Mesenchymal stem cell (in vitro differentiated cells and primary cell): ENCODE results near the gene AKAP8L.

ENCODE experiments used
- DNase-seq: peaks from one replicate; pipeline ENCODE4 v3.0.0-alpha.2; 2013
- H2AFZ ChIP-seq: one replicate; pipeline ENCODE4 v1.6.1; 2013; ENCODE audit warnings: low read depth, mild to moderate bottlenecking, control low read depth, inconsistent platforms, low read length, moderate library complexity
- H2AK5ac ChIP-seq: 2 replicates; pipeline ENCODE4 v1.6.1; 2013; ENCODE audit warnings: low read length, moderate library complexity, mild to moderate bottlenecking, inconsistent platforms; ENCODE audit not compliant: severe bottlenecking
- H2BK120ac ChIP-seq: one replicate; pipeline ENCODE4 v1.6.1; 2013; ENCODE audit warnings: low read depth, mild to moderate bottlenecking, inconsistent platforms, low read length, moderate library complexity
- H2BK12ac ChIP-seq, 2 experiments: one replicate each; pipeline ENCODE4 v1.6.1; 2013; ENCODE audit warnings: inconsistent platforms in 2 of 2, low read length in 2 of 2, mild to moderate bottlenecking in 2 of 2, moderate library complexity in 2 of 2, control low read depth in 1 of 2
- H2BK15ac ChIP-seq: one replicate; pipeline ENCODE4 v1.6.1; 2013; ENCODE audit warnings: mild to moderate bottlenecking, low read depth, inconsistent platforms; ENCODE audit not compliant: poor library complexity, severe bottlenecking
- H2BK5ac ChIP-seq: 2 replicates; pipeline ENCODE4 v1.6.1; 2013; ENCODE audit warnings: low read depth, mild to moderate bottlenecking, low read length, control low read depth, inconsistent platforms; ENCODE audit not compliant: poor library complexity, severe bottlenecking
- H3K14ac ChIP-seq, 2 experiments: one replicate each; pipeline ENCODE4 v1.6.1; 2013; ENCODE audit warnings: inconsistent platforms in 2 of 2, low read length in 2 of 2, control low read depth in 1 of 2, mild to moderate bottlenecking in 1 of 2, moderate library complexity in 1 of 2
- H3K18ac ChIP-seq, 2 experiments: one replicate each; pipeline ENCODE4 v1.6.1; 2013; ENCODE audit warnings: inconsistent platforms in 2 of 2, low read length in 2 of 2, control low read depth in 1 of 2, low read depth in 1 of 2, mild to moderate bottlenecking in 1 of 2
- H3K23ac ChIP-seq, 2 experiments: one replicate each; pipeline ENCODE4 v1.6.1; 2013; ENCODE audit warnings: inconsistent platforms in 2 of 2, low read length in 2 of 2, mild to moderate bottlenecking in 2 of 2, moderate library complexity in 2 of 2, control low read depth in 1 of 2
- H3K27ac ChIP-seq: 2 replicates; pipeline ENCODE4 v1.5.1; 2013; ENCODE audit warnings: mild to moderate bottlenecking, moderate library complexity, low read length, control low read depth, inconsistent platforms; ENCODE audit not compliant: poor library complexity, severe bottlenecking
- H3K27me3 ChIP-seq, 2 experiments: 2 replicates each; pipeline versions ENCODE4 v1.6.1 to v1.7.0; 2013; ENCODE audit warnings: low read length in 2 of 2, mild to moderate bottlenecking in 2 of 2, moderate library complexity in 2 of 2, control low read depth in 1 of 2, inconsistent platforms in 1 of 2; ENCODE audit not compliant: control insufficient read depth in 1 of 2, insufficient read depth in 1 of 2
- H3K36me3 ChIP-seq, 2 experiments: 2 replicates each; pipeline versions ENCODE4 v1.6.1 to v1.7.0; 2013; ENCODE audit warnings: low read length in 2 of 2, control low read depth in 1 of 2, inconsistent platforms in 1 of 2, low read depth in 1 of 2, mild to moderate bottlenecking in 1 of 2; ENCODE audit not compliant: insufficient read depth in 2 of 2, control insufficient read depth in 1 of 2
- H3K4ac ChIP-seq, 2 experiments: one replicate each; pipeline ENCODE4 v1.6.1; 2013; ENCODE audit warnings: inconsistent platforms in 2 of 2, low read length in 2 of 2, mild to moderate bottlenecking in 2 of 2, moderate library complexity in 2 of 2, control low read depth in 1 of 2, low read depth in 1 of 2
- H3K4me1 ChIP-seq: 2 replicates; pipeline ENCODE4 v1.6.1; 2013; ENCODE audit warnings: low read depth, low read length, control low read depth; ENCODE audit not compliant: control insufficient read depth, insufficient read depth
- H3K4me2 ChIP-seq: 2 replicates; pipeline ENCODE4 v1.6.1; 2013; ENCODE audit warnings: low read length, mild to moderate bottlenecking, inconsistent platforms; ENCODE audit not compliant: poor library complexity, severe bottlenecking
- H3K4me3 ChIP-seq, 2 experiments: 2 replicates each; pipeline versions ENCODE4 v1.5.1 to v1.7.0; 2013; ENCODE audit warnings: low read length in 2 of 2, mild to moderate bottlenecking in 2 of 2, control low read depth in 1 of 2, low read depth in 1 of 2; ENCODE audit not compliant: insufficient read depth in 1 of 2
- H3K79me1 ChIP-seq: replicated peaks from 2 replicates; pipeline ENCODE4 v1.6.1; 2013; ENCODE audit warnings: mild to moderate bottlenecking, control low read depth, low read length, inconsistent platforms; ENCODE audit not compliant: poor library complexity, severe bottlenecking
- H3K9ac ChIP-seq: 2 replicates; pipeline ENCODE4 v1.7.0; 2013; ENCODE audit warnings: mild to moderate bottlenecking, low read length, moderate library complexity
- H3K9me3 ChIP-seq: 2 replicates; pipeline ENCODE4 v1.7.0; 2013; ENCODE audit warnings: mild to moderate bottlenecking, low read length; ENCODE audit not compliant: control insufficient read depth
- H4K8ac ChIP-seq: one replicate; pipeline ENCODE4 v1.6.1; 2013; ENCODE audit warnings: inconsistent platforms, mild to moderate bottlenecking, low read length, moderate library complexity
- H4K91ac ChIP-seq: one replicate; pipeline ENCODE4 v1.6.1; 2013; ENCODE audit warnings: mild to moderate bottlenecking, low read length, inconsistent platforms
- WGBS: methylation state at CpG from one replicate; pipeline ENCODE4 v1.1.7; 2013; ENCODE audit warnings: mixed read lengths; 5-methylcytosine and 5-hydroxymethylcytosine counted together

The AKAP8L gene

DNA sequence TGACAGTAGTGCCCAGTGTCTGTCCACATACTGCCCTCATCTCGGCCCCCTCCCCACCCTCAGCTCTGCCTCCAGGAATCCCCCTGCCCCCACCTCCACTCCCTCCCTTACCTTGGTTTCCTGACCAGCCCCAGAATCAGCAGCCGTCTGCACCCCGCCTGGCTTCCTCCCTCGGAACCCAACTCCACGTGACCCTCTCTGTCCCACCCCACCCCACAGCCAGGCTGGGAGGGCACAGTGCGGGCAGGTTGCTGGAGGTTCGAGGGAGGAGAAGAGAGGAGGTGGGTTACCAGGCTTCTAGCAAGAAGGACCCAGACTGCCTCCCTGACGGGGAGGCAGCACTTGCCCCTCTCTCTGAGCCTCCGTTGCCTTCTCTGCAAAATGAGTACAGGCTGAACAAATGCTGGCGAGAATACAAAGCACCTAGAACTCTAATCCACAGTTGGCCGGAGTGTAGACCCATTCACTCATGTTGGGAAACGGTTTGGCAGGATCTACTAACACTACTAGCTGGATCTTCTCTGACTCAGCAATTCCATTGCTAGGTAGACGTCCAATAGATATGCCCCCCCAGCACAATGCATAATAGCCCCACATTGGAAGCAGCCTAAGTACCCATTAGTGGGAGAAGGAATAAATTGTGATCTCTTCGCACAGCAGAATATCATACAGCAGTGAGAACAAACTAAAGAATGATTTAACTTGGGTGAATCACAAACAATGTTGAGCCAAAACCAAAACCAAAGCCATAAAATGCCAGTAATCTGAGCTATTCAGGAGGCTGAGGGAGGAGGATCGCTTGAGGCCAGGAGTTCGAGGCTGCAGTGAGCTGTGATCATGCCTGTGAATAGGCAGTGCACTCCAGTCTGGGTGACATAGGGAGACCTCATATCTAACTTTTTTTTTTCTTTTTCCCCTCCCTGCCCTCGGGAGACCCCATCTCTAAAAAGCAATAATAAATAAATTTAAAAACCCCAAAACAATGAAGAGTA is 45.9 kb upstream of the AKAP8L start, which contains the start of gene RASAL3:
TSS of gene RASAL3 (minus strand) at position 151 of the 992 bp plus-strand sequence. CDS start 186 bp downstream, outside the sequence.
- no peaks in the 10 kb centered on the region for H3K9me3 ChIP-seq
- H3K4ac ChIP-seq, result no peak within 1 kb of the TSS
- peak within 1 kb of the TSS; percentile 12 for H2BK15ac ChIP-seq
- peaks cover 3% of the 10 kb centered on the region for H3K4me1 ChIP-seq
- H3K27me3 ChIP-seq, result peaks cover 7 to 54% of the 10 kb centered on the region in 2 experiments
- no peak within 1 kb of the TSS for H3K4me3 ChIP-seq
- no peaks in the 10 kb centered on the region for H3K36me3 ChIP-seq
- no peak within 1 kb of the TSS for H3K9ac ChIP-seq
- H3K79me1 ChIP-seq, result no peaks in the 10 kb centered on the region
- 71% methylated on average over 15 of the region's 17 CpGs for WGBS
- no peak within 1 kb of the TSS for H2AFZ ChIP-seq
- no peak within 1 kb of the TSS for H3K14ac ChIP-seq
- H4K8ac ChIP-seq, result no peak within 1 kb of the TSS
- no peak within 1 kb of the TSS for H3K4me2 ChIP-seq
- no peak within 1 kb of the TSS for H2BK120ac ChIP-seq
- H4K91ac ChIP-seq, result peak within 1 kb of the TSS; percentile 30
- H2BK5ac ChIP-seq, result no peak within 1 kb of the TSS
- H2BK12ac ChIP-seq, result no peak within 1 kb of the TSS
- DNase-seq, result no peak
- no peak within 1 kb of the TSS for H2AK5ac ChIP-seq
- H3K27ac ChIP-seq, result no peak within 1 kb of the TSS
- H3K23ac ChIP-seq, result no peak within 1 kb of the TSS
- H3K18ac ChIP-seq, result no peak within 1 kb of the TSS

- Histone ChIP-seq H4K8ac (no peak overlapping the region), H2BK15ac (no peak overlapping the region), H3K9ac (no peak overlapping the region), H4K91ac (no peak overlapping the region), H3K14ac (no peak overlapping the region), H2AK5ac (no peak overlapping the region), H3K4ac (no peak overlapping the region), H3K23ac (no peak overlapping the region), H3K4me2 (no peak overlapping the region), H2BK5ac (no peak overlapping the region), H3K4me1 (no peaks in the 10 kb centered on the region), H3K36me3 (no peaks in the 10 kb centered on the region), H2BK120ac (no peak overlapping the region), H3K27ac (no peak overlapping the region), H3K18ac (no peak overlapping the region), H3K9me3 (no peaks in the 10 kb centered on the region), H2BK12ac (no peak overlapping the region), H2AFZ (no peak overlapping the region), H3K79me1 (no peaks in the 10 kb centered on the region), H3K27me3 (peaks cover 10 to 52% of the 10 kb centered on the region in 2 experiments), H3K4me3 (no peak overlapping the region)
- no peak for DNase-seq
- WGBS, result 75% methylated on average over 16 of the region's 25 CpGs
These were observed 45.1 kb upstream of the AKAP8L start for GRCh38 chr19:15463861-15464371.

- H2BK120ac ChIP-seq, result no peak overlapping the region
- H3K9me3 ChIP-seq, result no peaks in the 10 kb centered on the region
- no peak overlapping the region for H3K4me3 ChIP-seq
- H4K91ac ChIP-seq, result no peak overlapping the region
- no peak overlapping the region for H3K18ac ChIP-seq
- no peak overlapping the region for H4K8ac ChIP-seq
- H3K4me2 ChIP-seq, result no peak overlapping the region
- 81% methylated on average over 2 of the region's 2 CpGs for WGBS
- no peak overlapping the region for H3K23ac ChIP-seq
- no peak overlapping the region for H2AK5ac ChIP-seq
- no peak overlapping the region for H3K9ac ChIP-seq
- H3K27me3 ChIP-seq, result peaks cover 24 to 62% of the 10 kb centered on the region in 2 experiments
- no peak overlapping the region for H3K14ac ChIP-seq
- no peaks in the 10 kb centered on the region for H3K36me3 ChIP-seq
- no peak overlapping the region for H3K4ac ChIP-seq
- no peak for DNase-seq
- H3K79me1 ChIP-seq, result no peaks in the 10 kb centered on the region
- peaks cover 8% of the 10 kb centered on the region for H3K4me1 ChIP-seq
- H2BK12ac ChIP-seq, result no peak overlapping the region
- no peak overlapping the region for H2BK5ac ChIP-seq
- no peak overlapping the region for H2AFZ ChIP-seq
- H3K27ac ChIP-seq, result no peak overlapping the region
- H2BK15ac ChIP-seq, result no peak overlapping the region
These were observed 42.9 kb upstream of the AKAP8L start for GRCh38 chr19:15461694-15462093.

- no peak overlapping the region for H2BK5ac ChIP-seq
- no peaks in the 10 kb centered on the region for H3K9me3 ChIP-seq
- H2BK120ac ChIP-seq, result no peak overlapping the region
- no peak overlapping the region for H3K4ac ChIP-seq
- no peak overlapping the region for H4K8ac ChIP-seq
- peaks cover 15% of the 10 kb centered on the region for H3K4me1 ChIP-seq
- no peak overlapping the region for H3K14ac ChIP-seq
- DNase-seq, result no peak
- no peaks in the 10 kb centered on the region for H3K36me3 ChIP-seq
- no peak overlapping the region for H2AK5ac ChIP-seq
- no peak overlapping the region for H3K4me3 ChIP-seq
- H2BK15ac ChIP-seq, result no peak overlapping the region
- peaks cover 45 to 81% of the 10 kb centered on the region in 2 experiments for H3K27me3 ChIP-seq
- H3K23ac ChIP-seq, result no peak overlapping the region
- no peak overlapping the region for H2AFZ ChIP-seq
- H3K18ac ChIP-seq, result no peak overlapping the region
- no peak overlapping the region for H4K91ac ChIP-seq
- no peaks in the 10 kb centered on the region for H3K79me1 ChIP-seq
- H2BK12ac ChIP-seq, result no peak overlapping the region
- H3K9ac ChIP-seq, result no peak overlapping the region
- 49% methylated on average over 38 of the region's 54 CpGs for WGBS
- H3K27ac ChIP-seq, result no peak overlapping the region
- H3K4me2 ChIP-seq, result no peak overlapping the region
These were observed 39.1 kb upstream of the AKAP8L start for GRCh38 chr19:15457701-15458484.
